Peyer's patch (tissue), 4 donors: ENCODE measurements around the gene ACSL4.

Source experiments
- CTCF ChIP-seq, 6 experiments: fragments of 450-650 bp in 4 of 6; fragments of 200-600 bp in 2 of 6; sonication (generic) in 1 of 6; IDR thresholded peaks; one replicate each; pipeline ENCODE4 v1.5.1; 2017 to 2019; ENCODE audit warnings: antibody characterized with exemption in 6 of 6, mild to moderate bottlenecking in 3 of 6, moderate library complexity in 1 of 6
- POLR2A ChIP-seq, 2 donors: fragments of 450-650 bp; IDR thresholded peaks; one replicate each; pipeline ENCODE4 v1.5.1; 2017; ENCODE audit warnings: antibody characterized with exemption in 2 of 2, mild to moderate bottlenecking in 2 of 2, moderate library complexity in 2 of 2

GRCh38 chrX:109619771-109620170 lies 113.3 kb downstream of the ACSL4 start:
- TF ChIP-seq CTCF (IDR thresholded peaks at IDR 0.05) = no peak
- no peak for TF ChIP-seq POLR2A (IDR thresholded peaks at IDR 0.05)
